HEK293 (cell line): Measurements from ENCODE around the gene THEM4.

Experiments
- TCF7L2 ChIP-seq: IDR thresholded peaks from 2 replicates; pipeline ENCODE4 v1.6.1; 2011; ENCODE audit warnings: low read depth, mild to moderate bottlenecking, inconsistent platforms, low read length, moderate library complexity, borderline replicate concordance
- TF ChIP-seq, protein P1 (sequence below): fragments of 450-650 bp; formaldehyde crosslinking; IDR thresholded peaks from 2 replicates; pipeline ENCODE4 v1.5.1; 2016; ENCODE audit warnings: missing biosample characterization, missing genetic modification characterization

DNA sequence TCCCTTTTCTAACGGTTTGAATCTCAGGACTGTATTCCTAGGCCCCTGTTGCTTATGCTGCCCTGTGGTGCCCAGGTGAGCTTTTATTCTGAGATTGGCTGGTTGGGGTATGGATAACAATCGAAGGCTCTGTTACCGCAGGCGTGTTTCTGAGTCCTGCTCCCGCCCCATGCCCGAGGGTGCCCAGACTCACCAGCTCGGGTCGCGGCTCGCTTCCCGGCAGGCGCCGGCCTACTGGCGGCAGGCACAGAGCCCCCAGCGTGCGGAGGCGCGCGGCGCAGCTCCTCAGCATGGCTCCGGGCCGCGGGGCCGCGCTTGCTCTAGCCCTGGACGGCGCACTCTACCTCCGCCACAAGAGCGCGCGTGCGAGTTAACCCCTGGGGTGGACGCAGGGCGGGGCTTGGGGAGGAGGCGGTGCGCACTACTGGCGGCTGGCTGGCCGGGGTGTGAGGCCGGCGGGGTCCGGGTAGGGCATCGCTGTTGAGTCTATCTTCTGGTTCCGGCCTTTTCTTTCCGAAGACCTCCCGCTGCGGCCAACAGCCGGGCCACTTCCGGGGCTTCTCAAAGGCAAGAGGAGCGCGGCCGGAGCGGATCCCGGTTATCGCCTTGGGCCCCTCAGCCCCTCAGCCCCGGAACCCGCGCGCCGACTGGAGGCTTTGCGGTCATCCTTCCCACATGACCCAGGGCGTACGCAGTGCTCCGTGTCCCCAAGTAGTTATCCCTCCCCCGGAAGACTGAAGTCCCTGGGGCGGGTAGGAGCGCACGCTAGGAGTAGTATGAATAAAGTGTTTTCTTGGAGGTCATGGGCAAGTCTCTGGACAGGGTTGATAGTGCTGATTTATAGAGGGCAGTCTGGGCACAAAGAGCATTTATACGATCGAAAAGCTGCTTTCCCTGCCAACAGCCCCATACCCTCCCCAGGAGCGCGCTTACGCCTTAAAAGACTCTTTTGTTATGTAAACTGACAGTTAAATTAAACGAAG lies at the start of gene THEM4:
- TF ChIP-seq, protein P1, sequence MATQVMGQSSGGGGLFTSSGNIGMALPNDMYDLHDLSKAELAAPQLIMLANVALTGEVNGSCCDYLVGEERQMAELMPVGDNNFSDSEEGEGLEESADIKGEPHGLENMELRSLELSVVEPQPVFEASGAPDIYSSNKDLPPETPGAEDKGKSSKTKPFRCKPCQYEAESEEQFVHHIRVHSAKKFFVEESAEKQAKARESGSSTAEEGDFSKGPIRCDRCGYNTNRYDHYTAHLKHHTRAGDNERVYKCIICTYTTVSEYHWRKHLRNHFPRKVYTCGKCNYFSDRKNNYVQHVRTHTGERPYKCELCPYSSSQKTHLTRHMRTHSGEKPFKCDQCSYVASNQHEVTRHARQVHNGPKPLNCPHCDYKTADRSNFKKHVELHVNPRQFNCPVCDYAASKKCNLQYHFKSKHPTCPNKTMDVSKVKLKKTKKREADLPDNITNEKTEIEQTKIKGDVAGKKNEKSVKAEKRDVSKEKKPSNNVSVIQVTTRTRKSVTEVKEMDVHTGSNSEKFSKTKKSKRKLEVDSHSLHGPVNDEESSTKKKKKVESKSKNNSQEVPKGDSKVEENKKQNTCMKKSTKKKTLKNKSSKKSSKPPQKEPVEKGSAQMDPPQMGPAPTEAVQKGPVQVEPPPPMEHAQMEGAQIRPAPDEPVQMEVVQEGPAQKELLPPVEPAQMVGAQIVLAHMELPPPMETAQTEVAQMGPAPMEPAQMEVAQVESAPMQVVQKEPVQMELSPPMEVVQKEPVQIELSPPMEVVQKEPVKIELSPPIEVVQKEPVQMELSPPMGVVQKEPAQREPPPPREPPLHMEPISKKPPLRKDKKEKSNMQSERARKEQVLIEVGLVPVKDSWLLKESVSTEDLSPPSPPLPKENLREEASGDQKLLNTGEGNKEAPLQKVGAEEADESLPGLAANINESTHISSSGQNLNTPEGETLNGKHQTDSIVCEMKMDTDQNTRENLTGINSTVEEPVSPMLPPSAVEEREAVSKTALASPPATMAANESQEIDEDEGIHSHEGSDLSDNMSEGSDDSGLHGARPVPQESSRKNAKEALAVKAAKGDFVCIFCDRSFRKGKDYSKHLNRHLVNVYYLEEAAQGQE: peak; percentile 27; the same call in 1 of the 2 replicates
- TF ChIP-seq TCF7L2: no peak
